Measurements from ENCODE around the gene RAE1. TPM values are rescaled to one million over a fixed set of nuclear protein-coding genes. Genes with fewer than 3 reads are reported as not detected.

Gene RAE1
- total and polyA plus RNA-seq, 2 of the 8 experiments (the other 6 are each of a cell fraction or from before 2014, with no cell fraction given): 35.9 to 44.9 TPM

DNA sequence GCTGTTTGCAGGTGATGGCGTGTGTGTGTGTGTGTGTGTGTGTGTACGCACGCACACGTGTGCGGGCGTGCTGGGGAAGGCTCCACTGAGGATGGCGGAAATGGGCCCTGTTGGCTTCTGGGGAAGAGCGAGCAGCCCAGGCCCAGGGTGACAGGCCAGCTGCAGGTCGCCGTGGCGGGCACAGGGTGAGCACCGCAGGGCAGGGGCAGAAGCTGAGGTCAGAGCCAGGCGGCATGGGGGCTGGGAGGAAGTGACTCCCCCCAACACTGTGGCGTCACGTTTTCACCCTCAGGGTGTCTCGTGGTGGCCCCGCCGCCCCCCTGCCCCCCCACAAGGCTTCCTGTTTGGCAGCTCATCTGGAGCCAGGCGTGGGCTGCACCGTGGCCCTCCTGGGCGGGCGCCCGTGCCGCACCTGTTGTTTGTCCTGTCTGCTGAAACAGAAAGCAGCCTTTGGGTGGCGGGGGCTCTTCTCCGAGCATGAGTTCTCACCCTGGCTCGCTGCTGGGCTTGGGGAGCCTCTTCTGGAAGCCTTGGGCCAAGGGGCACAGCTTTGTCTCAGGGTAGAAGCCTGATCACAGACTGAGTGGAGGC lies 47.3 kb downstream of the RAE1 start (continued):
- TF ChIP-seq TAF7 (optimal IDR thresholded peaks at IDR 0.05; ENCODE audit: borderline replicate concordance, low read depth, low read length) (no peak), POLR2AphosphoS5 (IDR thresholded peaks at IDR 0.05; ENCODE audit: low read depth, low read length) (no peak), GTF2F1 (IDR thresholded peaks at IDR 0.05; ENCODE audit: borderline replicate concordance, low read depth, low read length) (no peak), TEAD4 (IDR thresholded peaks at IDR 0.05; ENCODE audit: low read depth, low read length) (no peak), KDM4A (IDR thresholded peaks at IDR 0.05; ENCODE audit: low read depth, low read length, severe bottlenecking) (no peak), RXRA (IDR thresholded peaks at IDR 0.05; ENCODE audit: insufficient read depth, low read depth, low read length) (no peak), USF2 (IDR thresholded peaks at IDR 0.05; ENCODE audit: low read length) (no peak)

Measured in H1 (cell line).